Left renal pelvis (tissue), 4 donors: ENCODE results near the gene ITGB1BP1. TPM values are rescaled to one million over a fixed set of nuclear protein-coding genes. Genes with fewer than 3 reads are reported as not detected.

Source experiments
- DNase-seq, 4 donors: peaks; one replicate each; pipeline ENCODE4 v3.0.0-alpha.2; 2013; ENCODE audit warnings: low read depth in 4 of 4, low spot score in 3 of 4
- polyA plus RNA-seq, 4 donors: library from polyadenylated mRNA; unstranded; fragments of 120-200 nt; gene quantifications; one replicate each; pipeline ENCODE4 v1.2.1, GENCODE V29; 2013; ENCODE audit not compliant: insufficient read length in 4 of 4

The ITGB1BP1 gene
- polyA plus RNA-seq, 4 donors: 73.6 to 154 (median 86.0) TPM

- no peak for DNase-seq
Observed at GRCh38 chr2:9380702-9381628, 42.4 kb downstream of the ITGB1BP1 start.

GRCh38 chr2:9379391-9379755 is 44.0 kb downstream of the ITGB1BP1 start:
- no peak for DNase-seq

- DNase-seq: no peak
Observed at GRCh38 chr2:9378433-9379390, 44.6 kb downstream of the ITGB1BP1 start.

- DNase-seq: no peak
Observed at GRCh38 chr2:9377461-9378097, 45.7 kb downstream of the ITGB1BP1 start.

GRCh38 chr2:9375857-9376428 is 47.4 kb downstream of the ITGB1BP1 start:
- no peak for DNase-seq

- no peak for DNase-seq
Observed at GRCh38 chr2:9374071-9374730, 49.1 kb downstream of the ITGB1BP1 start.

- no peak for DNase-seq
Observed at GRCh38 chr2:9373476-9373875, 49.9 kb downstream of the ITGB1BP1 start.

GRCh38 chr2:9373047-9373446 is 50.3 kb downstream of the ITGB1BP1 start:
- DNase-seq: no peak

GRCh38 chr2:9370746-9371145 is 52.6 kb downstream of the ITGB1BP1 start:
- DNase-seq: no peak

- no peak for DNase-seq
Observed at GRCh38 chr2:9366026-9366425, 57.3 kb downstream of the ITGB1BP1 start.

GRCh38 chr2:9365498-9366019 is 57.8 kb downstream of the ITGB1BP1 start:
- DNase-seq: no peak

GRCh38 chr2:9364791-9365497 is 58.4 kb downstream of the ITGB1BP1 start:
- no peak for DNase-seq

GRCh38 chr2:9364373-9364772 is 59.0 kb downstream of the ITGB1BP1 start:
- no peak for DNase-seq

GRCh38 chr2:9360701-9361100 is 62.6 kb downstream of the ITGB1BP1 start:
- DNase-seq: no peak

- no peak for DNase-seq
Observed at GRCh38 chr2:9360110-9360509, 63.2 kb downstream of the ITGB1BP1 start.

- DNase-seq: no peak
Observed at GRCh38 chr2:9359463-9359862, 63.9 kb downstream of the ITGB1BP1 start.

GRCh38 chr2:9358846-9359245 is 64.5 kb downstream of the ITGB1BP1 start:
- DNase-seq: no peak

- no peak for DNase-seq
Observed at GRCh38 chr2:9356261-9356660, 67.1 kb downstream of the ITGB1BP1 start.

GRCh38 chr2:9355716-9356115 is 67.6 kb downstream of the ITGB1BP1 start:
- no peak for DNase-seq
